HG02943 (cell line): Measurements from ENCODE around the gene ARFGAP3.
A peak's percentile ranks its signal among the peaks of the same experiment; 100 is the strongest.
"Not testable (repeated sequence)": the region's sequence is repeated elsewhere in the genome, so short reads cannot be mapped to it uniquely, and the experiment has no call there.

Experiments
- ATAC-seq: cut with Tn5 transposase; IDR thresholded peaks from one replicate; pipeline ENCODE4 v1.9.1; 2021; ENCODE audit warnings: mild to moderate bottlenecking, low read depth, moderate library complexity; ENCODE audit not compliant: unreplicated experiment

Gene ARFGAP3

GRCh38 chr22:42770941-42771647 lies 86.0 kb downstream of the ARFGAP3 start:
- no peak for ATAC-seq

- ATAC-seq = no peak
Observed at GRCh38 chr22:42770448-42770726, 86.7 kb downstream of the ARFGAP3 start.

GRCh38 chr22:42769574-42770447 lies 87.3 kb downstream of the ARFGAP3 start:
- peak; percentile 56 for ATAC-seq

GRCh38 chr22:42769238-42769573 lies 87.9 kb downstream of the ARFGAP3 start:
- no peak for ATAC-seq

GRCh38 chr22:42768385-42769035 lies 88.6 kb downstream of the ARFGAP3 start:
- ATAC-seq = no peak

- ATAC-seq = no peak
Observed at GRCh38 chr22:42766860-42767259, 90.2 kb downstream of the ARFGAP3 start.

- ATAC-seq = no peak
Observed at GRCh38 chr22:42764895-42765363, 92.1 kb downstream of the ARFGAP3 start.

- no peak for ATAC-seq
Observed at GRCh38 chr22:42763965-42764480, 93.0 kb downstream of the ARFGAP3 start.

GRCh38 chr22:42760806-42761565 lies 96.1 kb downstream of the ARFGAP3 start:
- ATAC-seq = no peak

GRCh38 chr22:42758931-42759629 lies 98.0 kb downstream of the ARFGAP3 start:
- ATAC-seq = no peak

- not testable (repeated sequence) for ATAC-seq
Observed at GRCh38 chr22:42755553-42755952, 101.5 kb downstream of the ARFGAP3 start.

- ATAC-seq = not testable (repeated sequence)
Observed at GRCh38 chr22:42755121-42755520, 102.0 kb downstream of the ARFGAP3 start.

GRCh38 chr22:42754658-42755057 lies 102.4 kb downstream of the ARFGAP3 start:
- ATAC-seq = no peak

- no peak for ATAC-seq
Observed at GRCh38 chr22:42752912-42753311, 104.2 kb downstream of the ARFGAP3 start.

GRCh38 chr22:42752230-42752746 lies 104.8 kb downstream of the ARFGAP3 start:
- no peak for ATAC-seq

- ATAC-seq = not testable (repeated sequence)
Observed at GRCh38 chr22:42750421-42750820, 106.7 kb downstream of the ARFGAP3 start.

- no peak for ATAC-seq
Observed at GRCh38 chr22:42747701-42748513, 109.2 kb downstream of the ARFGAP3 start.
